Heart right ventricle (tissue), 16 donors: ENCODE measurements around the gene ZDBF2. TPM values are rescaled to one million over a fixed set of nuclear protein-coding genes. Genes with fewer than 3 reads are reported as not detected.

Source experiments
- ATAC-seq, 8 donors: fragments of 200-7000 bp; cut with Tn5 transposase; one replicate each; pipeline ENCODE4 v1.9.1; 2020; ENCODE audit warnings: mild to moderate bottlenecking in 8 of 8, moderate library complexity in 8 of 8, moderate number of reproducible peaks in 1 of 8
- DNase-seq, 2 donors: peaks; one replicate each; pipeline ENCODE4 v3.0.0-alpha.2; 2020
- H3K27ac ChIP-seq, 10 donors: fragments of 200-600 bp; sonication (generic) in 2 of 10; one replicate each; pipeline versions ENCODE4 v1.5.0 to v1.8.0; 2020 to 2022; ENCODE audit warnings: mild to moderate bottlenecking in 3 of 10
- H3K27me3 ChIP-seq, 7 donors: fragments of 200-600 bp; one replicate each; pipeline ENCODE4 v1.8.0; 2021 to 2022; ENCODE audit warnings: mild to moderate bottlenecking in 2 of 7
- H3K36me3 ChIP-seq, 9 donors: fragments of 200-600 bp; sonication (generic) in 1 of 9; one replicate each; pipeline versions ENCODE4 v1.5.0 to v1.8.0; 2020 to 2022; ENCODE audit warnings: mild to moderate bottlenecking in 2 of 9
- H3K4me1 ChIP-seq, 9 donors: fragments of 200-600 bp; sonication (generic) in 1 of 9; one replicate each; pipeline versions ENCODE4 v1.5.0 to v1.8.0; 2020 to 2022; ENCODE audit warnings: mild to moderate bottlenecking in 4 of 9
- H3K4me3 ChIP-seq, 10 donors: fragments of 200-600 bp; sonication (generic) in 2 of 10; one replicate each; pipeline versions ENCODE4 v1.5.0 to v1.8.0; 2020 to 2022; ENCODE audit warnings: mild to moderate bottlenecking in 7 of 10, moderate library complexity in 2 of 10
- H3K9me3 ChIP-seq, 11 donors: fragments of 200-600 bp in 10 of 11; sonication (generic) in 2 of 11; one replicate each; pipeline versions ENCODE4 v1.5.0 to v1.8.0; 2013 to 2022; ENCODE audit warnings: mild to moderate bottlenecking in 2 of 11, control low read depth in 1 of 11, moderate library complexity in 1 of 11
- WGBS, 2 donors: extraction: QIAGEN DNeasy Blood & Tissue Kit; methylation state at CpG; one replicate each; pipeline ENCODE4 v1.1.7; 2013; ENCODE audit warnings: inconsistent platforms in 1 of 2; 5-methylcytosine and 5-hydroxymethylcytosine counted together
- intact Hi-C, 10 donors: fragments of 100-400 bp; cut with DNase I; formaldehyde crosslinking; loops; one replicate each; pipeline versions ENCODE4 v1.11.1 to v1.14.2; 2022
- polyA plus RNA-seq, 2 donors: library from polyadenylated mRNA; stranded (reverse); fragments of 200-250 nt; gene quantifications; one replicate each; pipeline ENCODE4 v1.2.3, GENCODE V29; 2013
- total RNA-seq, 10 donors: library from RNA; stranded (reverse); fragmentation: NEBNext Ultra II Directional in 3 of 10; extraction: Animal tissue kit (Norgen Biotek cat#: 25700) in 3 of 10; gene quantifications; one replicate each; pipeline versions ENCODE4 v1.2.1 to v1.2.4, GENCODE V29; 2021 to 2023
- TF ChIP-seq, protein P1 (sequence below), 9 donors: fragments of 200-600 bp; sonication (generic) in 2 of 9; IDR thresholded peaks; one replicate each; pipeline versions ENCODE4 v1.5.0 to v1.8.0; 2021 to 2022; ENCODE audit warnings: antibody characterized with exemption in 9 of 9, mild to moderate bottlenecking in 5 of 9, moderate library complexity in 1 of 9
- donor health status: Arrhythmogenic right ventricular cardiomyopathy.
- donor health status: ischemic (EF 13 %, LVEDD 7.1; RV severe dilation, severe dysfunction).
- donor health status: healthy with polysubstance abuse.
- donor health status: DM: no; HTN: yes; CAD: no.
- donor health status: DM: no; HTN: no; CAD: no.
- donor health status: ischemic (EF 25% LVEDD 6.9; RV normal size, moderate dysfunction).
- donor health status: ischemic (EF 25% LVEDD 5.7; RV mildly dilated, moderate dysfunction).
- donor health status: healthy.
- donor health status: DM: yes; HTN: yes; CAD: no.
- donor health status: Ischemic cardiomyopathy.
- donor health status: ischemic (EF 35%, LVEDD 5.7; RV mildly dilated, moderate dysfunction).
- donor health status: nonischemic (EF 11% LVEDD 7.7; RV severe dilation, severe dysfunction).
- donor health status: DM: yes; HTN: yes; CAD: no.
- donor health status: PGD.
- donor health status: ischemic (EF 29% LVEDD 5.4; RV normal size, mild dysfunction).
- donor health status: nonischemic (EF 23%, LVEDD 6.1; RV moderate dilation, normal function).

ZDBF2 gene
- total and polyA plus RNA-seq, 12 donors: 0.72 to 15.6 (median 10.2) TPM

DNA sequence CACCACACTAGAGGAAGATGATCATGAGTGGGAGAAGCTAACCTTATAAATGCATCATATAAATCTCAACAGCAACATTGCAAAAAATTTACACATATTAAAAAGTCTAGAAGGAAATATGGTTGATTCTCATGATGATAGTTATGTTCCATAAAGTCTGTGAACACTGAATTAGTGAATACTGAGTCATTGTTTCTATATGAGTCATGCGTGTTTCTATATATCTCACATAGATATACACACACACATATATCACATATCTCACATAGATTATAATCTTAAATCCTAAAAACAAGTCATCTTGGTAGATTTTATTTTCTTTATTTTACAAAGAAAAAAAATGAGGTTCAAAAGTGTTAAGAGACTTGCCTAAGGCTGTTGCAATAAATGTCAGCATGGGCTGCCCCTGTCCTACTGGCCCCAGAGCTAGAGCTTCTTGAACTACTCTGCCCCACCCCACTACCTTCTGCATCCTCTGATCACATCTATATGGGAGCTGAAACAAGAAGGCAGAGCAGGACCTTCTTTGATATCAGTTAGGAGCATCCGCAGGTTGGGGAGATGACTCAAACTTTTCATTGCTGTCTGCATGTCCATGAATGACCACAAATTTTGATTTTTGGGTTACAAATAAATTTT is 87.1 kb downstream of the ZDBF2 start:
- 92 to 96% methylated on average over 2 of the region's 2 CpGs for WGBS, 2 donors
- no peaks in the 10 kb centered on the region for H3K27me3 ChIP-seq
- H3K36me3 ChIP-seq: no peaks in the 10 kb centered on the region
- peaks cover 0 to 17% (median 8%) of the 10 kb centered on the region in 11 donors for H3K9me3 ChIP-seq
- no peak overlapping the region for H3K27ac ChIP-seq
- ATAC-seq: no peak
- H3K4me3 ChIP-seq: no peak overlapping the region
- TF ChIP-seq, protein P1, sequence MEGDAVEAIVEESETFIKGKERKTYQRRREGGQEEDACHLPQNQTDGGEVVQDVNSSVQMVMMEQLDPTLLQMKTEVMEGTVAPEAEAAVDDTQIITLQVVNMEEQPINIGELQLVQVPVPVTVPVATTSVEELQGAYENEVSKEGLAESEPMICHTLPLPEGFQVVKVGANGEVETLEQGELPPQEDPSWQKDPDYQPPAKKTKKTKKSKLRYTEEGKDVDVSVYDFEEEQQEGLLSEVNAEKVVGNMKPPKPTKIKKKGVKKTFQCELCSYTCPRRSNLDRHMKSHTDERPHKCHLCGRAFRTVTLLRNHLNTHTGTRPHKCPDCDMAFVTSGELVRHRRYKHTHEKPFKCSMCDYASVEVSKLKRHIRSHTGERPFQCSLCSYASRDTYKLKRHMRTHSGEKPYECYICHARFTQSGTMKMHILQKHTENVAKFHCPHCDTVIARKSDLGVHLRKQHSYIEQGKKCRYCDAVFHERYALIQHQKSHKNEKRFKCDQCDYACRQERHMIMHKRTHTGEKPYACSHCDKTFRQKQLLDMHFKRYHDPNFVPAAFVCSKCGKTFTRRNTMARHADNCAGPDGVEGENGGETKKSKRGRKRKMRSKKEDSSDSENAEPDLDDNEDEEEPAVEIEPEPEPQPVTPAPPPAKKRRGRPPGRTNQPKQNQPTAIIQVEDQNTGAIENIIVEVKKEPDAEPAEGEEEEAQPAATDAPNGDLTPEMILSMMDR (IDR thresholded peaks at IDR 0.05): no peak
- intact Hi-C loops: no loop called here
- H3K4me1 ChIP-seq: no peaks in the 10 kb centered on the region
- no peak for DNase-seq

Other genes with a start within 250 kb of the ZDBF2 start
- 10 to 100 TPM; 12.5 to 26.3 (median 16.4) TPM for gene INO80D, start 188.5 kb upstream of the ZDBF2 start, total RNA-seq
- 1 to 10 TPM; 1.1 to 3.7 TPM for gene INO80D, start 188.5 kb upstream of the ZDBF2 start, polyA plus RNA-seq
- 100 to 1,000 TPM; 364 to 670 (median 572) TPM for gene NDUFS1, start 115.2 kb upstream of the ZDBF2 start, total RNA-seq
- 10 to 100 TPM; 53.8 to 97.1 TPM for gene NDUFS1, start 115.2 kb upstream of the ZDBF2 start, polyA plus RNA-seq
- gene EEF1B2, start 114.8 kb upstream of the ZDBF2 start, total RNA-seq: 100 to 1,000 TPM; 218 to 306 (median 228) TPM
- 100 to 1,000 TPM; 205 to 813 TPM for gene EEF1B2, start 114.8 kb upstream of the ZDBF2 start, polyA plus RNA-seq
- 100 to 1,000 TPM in 1 of 10 donors, 10 to 100 TPM in 9; 51.0 to 101 (median 72.4) TPM for gene ADAM23, start 168.9 kb downstream of the ZDBF2 start, total RNA-seq
- 10 to 100 TPM; 11.9 to 27.4 TPM for gene ADAM23, start 168.9 kb downstream of the ZDBF2 start, polyA plus RNA-seq